ENCODE data around the gene CASP7.
A peak's percentile ranks its signal among the peaks of the same experiment; 100 is the strongest.

CASP7 gene

DNA sequence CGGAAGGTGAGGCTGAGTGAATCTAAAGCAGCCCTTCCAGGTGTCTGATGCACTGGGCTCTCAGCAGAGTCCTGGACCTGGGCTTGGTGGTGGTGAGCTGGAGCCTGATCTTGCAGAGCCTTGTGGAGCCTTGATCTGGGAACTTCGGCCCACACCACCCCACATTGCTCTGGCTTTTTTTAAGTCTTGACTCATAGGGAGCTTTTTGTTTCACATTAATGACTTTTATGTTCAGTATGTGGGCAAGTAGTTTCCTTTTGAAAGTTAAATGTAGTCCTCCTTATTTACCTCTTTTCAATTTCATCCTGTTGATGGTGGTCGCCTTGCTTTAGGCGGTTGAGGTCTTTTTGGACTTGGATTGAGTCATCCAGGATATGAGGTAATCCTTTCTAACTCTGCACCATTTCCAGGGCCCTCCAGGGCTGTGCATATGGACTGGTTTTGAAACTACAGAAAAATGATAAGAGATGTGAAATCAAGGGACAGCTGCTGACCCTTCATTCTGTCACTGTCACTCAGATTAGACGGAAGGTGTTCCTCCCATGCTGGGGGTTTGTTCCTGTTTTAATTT, 12.9 kb upstream of the CASP7 start:
- DNase-seq (ENCODE audit: low spot score): no peak

DNA sequence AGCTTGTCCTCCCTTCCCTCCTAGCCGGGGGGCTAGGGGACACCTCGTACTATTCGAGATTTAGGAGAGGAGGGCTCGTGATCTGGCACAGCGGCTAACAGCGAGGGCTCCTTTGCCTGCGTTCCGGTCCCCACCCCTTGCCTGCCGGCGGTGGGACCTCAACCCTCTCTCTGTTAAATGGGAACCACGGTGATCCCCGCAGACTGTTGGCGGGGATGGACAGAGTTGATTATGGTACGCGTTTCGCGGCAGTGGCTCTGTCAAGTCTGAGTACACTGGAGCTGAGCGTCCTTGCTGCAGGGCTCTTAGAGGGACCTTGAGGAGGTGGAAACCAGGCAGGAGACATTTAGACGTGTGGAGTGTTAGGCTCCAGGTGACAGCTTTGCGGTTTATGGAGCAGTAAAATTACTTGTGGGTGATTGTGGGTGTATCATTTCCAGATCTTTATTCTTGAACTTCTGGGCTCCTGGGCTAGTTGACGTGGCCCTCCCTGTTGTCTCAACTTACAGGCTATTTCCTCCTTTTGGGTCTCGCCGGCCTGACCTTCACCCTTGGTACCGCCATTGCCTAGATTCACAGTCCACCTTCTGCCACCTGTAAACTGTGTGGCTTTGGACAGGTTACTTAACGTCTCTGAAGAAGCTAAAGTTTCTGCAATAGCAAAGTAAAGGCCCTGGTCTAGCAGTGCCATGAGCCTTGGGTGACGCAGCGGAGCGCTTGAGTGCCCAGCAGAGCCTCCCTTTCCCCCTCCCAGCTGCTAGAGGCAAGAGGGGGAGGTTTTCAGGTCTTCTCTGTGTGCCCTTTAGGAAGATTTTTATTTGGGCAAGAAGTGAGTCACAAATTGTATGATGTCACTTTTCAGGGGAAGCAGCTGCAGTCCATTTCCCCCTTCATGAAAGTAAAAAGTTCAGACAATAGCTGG, 739 bp downstream of the CASP7 start:
- no peak for DNase-seq (ENCODE audit: low spot score)

DNA sequence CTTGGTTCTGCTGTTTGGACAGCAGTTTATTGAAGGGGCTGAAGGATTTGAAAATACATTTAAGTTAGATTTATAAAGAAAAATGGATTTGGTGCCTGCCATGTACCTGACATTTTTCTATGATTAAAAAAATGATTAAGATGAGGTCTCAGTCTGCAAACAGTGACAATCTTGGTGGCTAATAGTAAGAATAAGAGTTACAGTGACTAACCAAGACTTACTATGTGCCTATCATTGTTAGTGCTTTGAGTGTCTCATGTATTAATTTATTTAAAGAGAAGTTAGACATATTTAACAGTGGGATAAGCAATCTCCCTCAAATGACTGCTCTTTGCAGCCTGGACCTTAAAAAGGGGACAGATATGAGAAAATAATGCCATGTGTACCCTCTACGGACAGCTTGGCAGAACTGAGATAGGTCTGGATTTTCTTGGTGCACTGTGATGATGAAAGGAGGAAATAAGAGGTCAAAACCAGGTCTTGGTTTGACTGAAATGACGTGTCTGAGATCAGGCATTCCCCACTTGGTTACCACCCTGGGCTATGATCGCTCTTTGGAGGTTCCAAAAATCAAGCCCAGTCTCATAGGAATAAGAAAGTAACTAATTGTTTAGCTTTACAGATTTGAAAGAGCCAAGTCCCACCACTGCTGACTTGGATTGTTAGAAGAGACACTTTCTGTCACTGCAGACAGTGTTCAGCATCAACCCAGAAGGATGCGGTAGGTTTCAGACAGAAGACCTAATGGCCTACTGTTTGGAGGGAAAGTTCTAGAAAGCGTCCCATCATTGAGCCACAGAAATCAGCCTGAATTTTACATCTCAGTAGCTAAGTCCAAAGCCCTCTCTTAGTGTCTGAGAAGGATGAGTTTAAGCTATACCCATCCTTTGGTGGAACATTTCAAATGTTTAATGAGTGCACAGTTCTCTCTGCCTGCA, 2.1 kb downstream of the CASP7 start:
- no peak for DNase-seq (ENCODE audit: low spot score)

DNA sequence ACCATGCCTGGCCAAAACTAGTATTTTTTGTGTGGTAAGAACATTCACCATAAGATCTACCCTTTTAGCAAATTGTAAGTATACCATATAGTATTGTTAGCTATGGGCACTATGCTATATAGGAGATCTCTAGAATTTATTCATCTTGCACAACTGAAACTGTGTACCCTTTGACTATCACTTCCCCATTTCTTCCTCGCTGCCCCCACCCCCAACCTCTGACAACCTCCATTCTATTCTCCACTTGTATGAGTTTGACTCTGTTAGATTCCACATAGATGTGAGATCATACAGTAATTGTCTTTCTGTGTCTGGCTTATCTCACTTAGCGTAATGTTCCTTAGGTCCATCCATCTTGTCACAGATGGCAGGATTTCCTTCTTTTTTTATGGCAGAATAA, 3.6 kb downstream of the CASP7 start:
- no peak for DNase-seq (ENCODE audit: low spot score)

DNA sequence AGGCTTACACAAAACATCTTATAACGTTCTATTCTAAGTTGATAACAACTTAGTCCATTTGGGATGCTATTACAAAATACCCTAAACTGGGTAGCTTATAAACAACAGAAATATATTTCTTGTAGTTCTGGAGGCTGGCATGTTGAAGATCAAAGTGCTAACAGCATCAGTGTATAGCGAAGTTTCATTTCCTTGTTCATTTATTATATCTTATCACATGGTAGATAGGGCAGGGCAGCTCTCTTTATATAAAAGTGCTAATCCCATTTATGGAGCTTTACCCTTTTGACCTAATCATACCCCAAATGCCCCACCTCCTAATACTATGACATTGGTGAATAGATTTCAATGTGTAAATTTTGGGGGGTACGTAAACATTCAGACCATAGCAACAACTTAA, 6.3 kb downstream of the CASP7 start:
- no peak for DNase-seq (ENCODE audit: low spot score)

DNA sequence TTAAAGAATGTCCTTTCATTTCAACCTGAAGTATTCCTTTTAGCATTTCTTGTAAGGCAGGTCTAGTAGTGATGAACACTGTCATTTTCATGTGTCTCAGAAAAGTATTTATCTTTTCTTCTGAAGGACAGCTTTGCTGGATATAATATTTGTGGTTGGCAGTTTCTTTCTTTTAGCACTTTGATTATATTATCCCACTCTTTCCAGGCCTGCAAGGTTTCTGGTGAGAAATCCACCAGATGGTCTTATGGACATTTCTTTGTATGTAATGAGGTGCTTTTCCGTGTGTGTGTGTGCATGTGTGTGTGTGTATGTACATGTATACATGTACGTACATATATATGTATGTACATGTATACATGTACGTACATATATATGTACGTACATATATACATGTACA, 7.3 kb downstream of the CASP7 start:
- no peak for DNase-seq (ENCODE audit: low spot score)

DNA sequence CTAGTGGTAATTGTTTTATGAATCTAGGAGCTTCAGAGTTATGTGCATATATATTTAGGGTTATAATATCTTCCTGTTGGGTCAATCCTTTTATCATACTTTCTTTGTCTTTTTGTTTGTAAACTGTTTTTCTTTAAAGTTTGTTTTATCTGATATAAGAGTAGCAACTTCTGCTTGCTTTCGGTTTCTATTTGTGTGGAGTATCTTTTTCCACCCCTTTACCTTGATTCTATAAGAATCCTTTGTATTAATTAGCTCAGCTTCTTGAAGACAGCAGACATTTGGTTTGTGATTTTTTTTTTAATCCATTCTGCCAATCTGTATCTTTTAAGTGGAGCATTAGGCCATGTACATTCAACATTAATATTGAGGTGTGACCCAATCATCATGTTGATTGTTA, 9.3 kb downstream of the CASP7 start:
- no peak for DNase-seq (ENCODE audit: low spot score)

DNA sequence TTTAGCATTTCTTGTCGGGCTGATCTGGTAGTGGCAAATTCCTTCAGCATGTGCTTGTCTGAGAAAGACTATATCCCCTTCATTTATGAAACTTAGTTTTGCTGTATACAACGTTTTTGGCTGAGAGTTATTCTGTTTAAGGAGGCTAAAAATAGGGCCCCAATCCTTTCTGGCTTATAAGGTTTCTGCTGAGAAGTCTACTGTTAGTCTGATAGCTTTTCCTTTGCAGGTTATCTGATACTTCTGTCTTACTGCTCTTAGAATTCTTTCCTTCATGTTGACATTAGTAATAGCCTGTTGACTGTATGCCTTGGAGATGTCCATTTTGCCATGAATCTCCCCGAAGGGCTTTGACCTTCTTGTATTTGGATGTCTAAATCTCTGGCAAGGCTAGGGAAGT, 9.9 kb downstream of the CASP7 start:
- no peak for DNase-seq (ENCODE audit: low spot score)

DNA sequence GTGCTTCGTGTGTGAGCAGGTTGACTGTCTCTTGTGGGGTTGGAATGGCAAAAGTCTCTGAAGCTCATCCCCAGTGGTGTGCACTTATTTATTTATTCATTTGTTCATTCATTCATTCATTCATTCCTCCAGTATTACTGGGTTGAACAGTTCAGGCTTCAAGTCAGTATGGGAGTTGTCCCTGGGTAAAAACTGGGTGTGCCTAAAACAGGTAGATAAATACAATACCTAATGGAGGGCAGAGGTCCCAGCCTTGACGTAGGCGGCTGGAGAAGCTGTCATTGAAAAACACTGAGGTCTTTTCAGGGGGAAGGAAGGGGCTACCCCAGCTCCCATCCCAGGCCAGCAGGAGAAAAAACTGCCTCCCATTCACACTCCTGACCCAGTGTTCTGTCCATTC, 11.0 kb downstream of the CASP7 start:
- DNase-seq (ENCODE audit: low spot score): no peak

DNA sequence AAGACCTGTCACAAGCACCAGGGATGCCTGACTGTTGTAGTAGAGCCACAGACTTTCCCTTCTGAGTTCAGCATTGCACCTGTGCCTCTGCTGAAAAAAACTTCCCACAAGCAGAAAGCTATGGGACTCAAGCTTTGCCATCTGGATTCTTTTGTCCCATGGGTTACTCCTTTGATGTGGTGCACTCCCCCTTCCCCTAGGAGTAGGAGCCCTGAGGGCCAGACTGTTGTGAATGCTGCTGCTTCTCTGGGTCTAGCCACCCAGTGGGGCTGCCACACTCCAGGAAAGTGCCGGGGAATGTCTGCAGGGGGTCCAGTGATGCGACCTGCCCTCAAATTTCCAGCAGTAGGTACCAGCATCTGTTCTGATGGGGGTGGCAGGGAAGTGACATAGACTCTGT, 11.7 kb downstream of the CASP7 start:
- no peak for DNase-seq (ENCODE audit: low spot score)

DNA sequence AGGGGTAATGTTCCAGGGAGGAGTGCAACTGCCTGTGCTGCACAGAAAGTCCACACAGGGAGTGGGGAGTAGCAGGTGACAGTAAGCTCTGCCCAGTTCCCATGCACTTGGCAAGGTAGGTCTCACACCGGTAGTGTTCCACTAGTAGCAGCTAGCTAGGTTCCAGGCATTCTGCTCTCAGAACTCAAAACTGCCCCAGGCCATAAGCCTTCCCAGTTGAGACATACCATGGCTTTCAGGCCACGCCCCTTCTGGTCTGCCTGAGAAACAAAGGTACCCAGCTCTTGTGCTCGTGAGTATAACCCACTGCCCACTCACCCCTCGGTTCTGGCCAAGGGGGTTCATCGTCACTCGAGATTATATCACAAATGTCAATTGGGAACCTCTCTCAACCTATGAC, 12.6 kb downstream of the CASP7 start:
- no peak for DNase-seq (ENCODE audit: low spot score)

DNA sequence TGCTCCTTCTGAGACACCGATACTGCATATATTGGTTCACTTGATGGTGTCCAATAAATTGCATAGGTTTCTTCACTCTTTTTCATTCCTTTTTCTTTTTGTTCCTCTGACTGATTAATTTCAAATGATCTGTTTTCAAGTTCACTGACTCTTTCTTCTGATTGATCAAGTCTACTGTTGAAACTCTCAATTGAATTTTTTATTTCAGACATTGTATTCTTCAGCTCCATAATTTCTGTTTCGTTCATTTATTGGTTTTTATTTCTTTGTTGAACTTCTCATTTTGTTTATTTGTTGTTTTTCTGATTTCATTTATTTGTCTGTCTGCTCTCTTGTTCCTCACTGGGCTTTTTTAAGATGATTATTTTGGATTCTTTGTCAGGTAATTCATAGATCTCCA, 13.6 kb downstream of the CASP7 start:
- DNase-seq (ENCODE audit: low spot score): no peak

DNA sequence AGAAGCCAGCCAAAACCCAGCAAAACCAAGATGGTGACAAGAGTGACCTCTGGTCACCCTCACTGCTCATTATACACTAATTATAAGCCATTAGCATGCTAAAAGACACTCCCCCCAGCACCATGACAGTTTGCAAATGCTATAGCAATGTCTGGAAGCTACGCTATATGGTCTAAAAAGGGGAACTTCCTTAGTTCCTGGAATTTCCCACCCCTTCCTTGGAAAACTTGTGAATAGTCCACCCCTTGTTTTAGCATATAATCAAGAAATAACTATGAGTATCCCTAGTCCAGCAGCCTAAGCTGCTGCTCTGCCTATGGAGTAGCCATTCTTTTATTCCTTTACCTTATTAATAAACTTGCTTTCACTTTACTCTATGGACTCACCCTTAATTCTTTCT, 16.0 kb downstream of the CASP7 start:
- DNase-seq (ENCODE audit: low spot score): no peak

DNA sequence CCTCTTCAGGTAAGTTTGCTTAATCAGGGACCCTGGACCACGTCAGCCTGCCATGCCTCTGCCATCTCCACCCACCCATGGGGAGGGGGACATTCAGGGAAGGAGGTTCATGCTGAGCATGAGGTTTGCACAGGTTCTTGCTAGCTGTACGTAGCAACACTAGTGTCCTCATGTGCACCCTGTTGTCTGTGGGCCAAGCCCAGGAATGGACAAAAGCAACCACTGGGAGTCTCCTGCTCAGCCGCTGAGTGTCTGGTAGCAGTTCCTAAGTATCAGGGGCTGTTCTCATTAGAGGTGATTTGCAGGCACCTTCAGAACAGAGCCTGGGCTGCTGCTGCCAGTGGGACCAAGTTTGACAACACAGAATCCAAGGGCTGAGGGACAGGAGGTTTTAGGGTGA, 17.9 kb downstream of the CASP7 start:
- no peak for DNase-seq (ENCODE audit: low spot score)

DNA sequence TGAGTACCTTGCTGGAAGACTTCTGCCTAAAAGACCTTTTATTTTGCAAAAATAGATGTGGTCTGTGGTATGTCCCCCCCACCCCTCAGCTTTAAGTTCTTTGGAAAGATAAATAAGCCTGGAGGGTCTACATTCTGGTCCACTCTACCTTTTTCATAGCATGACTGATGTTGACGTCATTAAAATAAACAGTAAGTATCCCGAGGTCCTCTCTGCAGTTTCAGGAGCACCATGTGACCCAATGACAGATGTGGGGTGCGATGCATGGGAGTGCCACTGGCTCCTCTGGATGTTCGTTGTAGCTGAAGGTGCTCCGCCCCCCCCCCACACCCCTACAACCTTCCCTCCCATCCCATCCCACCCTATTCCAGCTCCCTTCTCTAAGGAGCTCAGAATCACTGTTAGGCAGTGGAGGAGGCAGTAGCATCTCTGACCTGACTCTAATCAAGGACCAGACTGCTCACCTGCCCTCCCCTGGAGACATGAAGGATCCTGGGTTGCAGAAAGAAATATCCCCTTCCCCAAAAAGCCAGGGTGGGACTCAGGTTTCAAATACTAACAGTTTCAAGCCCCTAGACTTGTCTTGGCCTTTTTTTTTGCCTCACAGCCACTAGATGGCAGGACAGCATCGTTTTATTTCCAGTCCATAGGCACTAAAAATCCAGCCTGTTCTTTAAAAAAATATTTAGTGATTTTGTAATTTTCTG, 25.1 kb downstream of the CASP7 start:
- peak; percentile 4 for DNase-seq (ENCODE audit: low spot score)

DNA sequence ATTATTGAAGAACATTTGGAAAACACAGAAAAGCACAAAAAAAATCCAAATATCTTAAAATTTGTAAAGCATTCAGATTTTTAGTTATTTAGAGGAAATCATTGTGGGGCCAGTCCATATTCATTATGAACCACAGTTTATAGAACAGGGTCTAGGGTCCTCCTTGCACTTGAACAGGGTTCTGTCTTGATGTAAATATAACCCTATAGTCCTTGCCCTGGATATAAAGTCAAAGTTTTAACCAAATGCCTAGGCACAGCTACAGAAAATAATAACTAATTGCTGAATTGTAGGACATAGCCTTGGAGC, 25.6 kb downstream of the CASP7 start:
- no peak for DNase-seq (ENCODE audit: low spot score)

DNA sequence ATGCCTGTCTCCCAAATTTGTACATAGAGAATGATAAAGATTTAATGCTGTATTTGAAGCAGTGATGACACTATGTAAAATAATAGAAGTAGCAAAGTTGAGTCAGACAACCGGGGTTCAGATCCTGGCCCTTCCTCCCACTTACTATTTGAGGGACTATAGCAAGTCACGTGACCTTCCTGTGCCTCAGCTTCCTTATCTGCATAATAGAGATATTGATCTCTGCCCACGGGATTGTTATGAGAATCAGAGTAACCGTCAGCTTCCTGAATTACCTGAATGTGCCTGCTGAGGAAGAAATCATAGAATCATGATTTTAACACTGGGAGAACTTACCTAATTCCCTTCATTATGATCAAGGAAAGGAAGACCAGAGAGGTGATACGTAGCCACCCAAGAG, 26.9 kb downstream of the CASP7 start:
- no peak for DNase-seq (ENCODE audit: low spot score)

DNA sequence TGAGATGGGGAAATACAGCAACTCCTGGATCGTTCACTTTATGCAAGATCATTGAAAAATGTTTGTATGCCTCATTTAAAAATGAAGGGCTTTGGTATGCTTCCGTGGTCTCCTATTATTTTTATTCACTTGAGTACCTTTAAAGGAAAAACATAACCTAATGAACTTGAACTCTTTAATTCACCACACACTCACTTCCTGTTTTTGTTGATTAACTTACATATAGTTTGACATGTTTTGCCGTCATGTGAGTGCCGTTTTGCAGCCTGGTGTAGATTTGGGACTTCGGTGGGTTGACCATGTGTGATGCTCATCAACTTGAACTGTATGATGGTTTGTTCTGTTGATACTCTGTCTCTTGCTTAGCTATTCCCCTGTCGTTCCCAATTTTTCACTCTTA, 28.9 kb downstream of the CASP7 start:
- no peak for DNase-seq (ENCODE audit: low spot score)

DNA sequence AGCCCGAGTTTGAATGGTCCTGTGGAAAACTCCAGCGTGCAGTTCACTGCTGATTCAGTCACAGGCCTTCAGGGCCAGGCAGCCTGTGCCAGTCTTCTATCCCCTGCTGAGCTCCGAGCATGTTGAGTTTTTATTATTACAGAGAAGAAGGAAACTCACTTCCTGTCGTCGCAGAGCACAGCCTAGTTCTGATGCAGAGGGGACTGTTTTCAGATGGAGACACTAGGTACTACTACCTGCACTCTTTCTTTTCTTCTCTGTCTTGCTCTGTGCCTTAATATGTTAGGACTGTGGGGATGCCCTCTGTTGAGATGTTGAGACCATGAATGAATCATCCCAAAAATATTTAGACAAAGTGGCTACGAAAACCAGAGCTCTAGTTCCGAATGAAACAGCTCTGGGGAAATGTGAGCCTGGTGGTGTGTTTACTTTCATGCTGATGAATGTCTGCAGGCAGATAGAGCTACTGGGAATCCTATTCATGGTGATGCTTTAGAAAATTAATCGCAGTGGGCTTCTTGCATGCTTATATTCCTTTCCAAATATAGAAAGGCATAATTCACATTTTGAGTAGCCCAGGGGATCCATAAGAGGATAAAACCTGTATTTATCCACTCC, 29.6 kb downstream of the CASP7 start:
- no peak for DNase-seq (ENCODE audit: low spot score)

DNA sequence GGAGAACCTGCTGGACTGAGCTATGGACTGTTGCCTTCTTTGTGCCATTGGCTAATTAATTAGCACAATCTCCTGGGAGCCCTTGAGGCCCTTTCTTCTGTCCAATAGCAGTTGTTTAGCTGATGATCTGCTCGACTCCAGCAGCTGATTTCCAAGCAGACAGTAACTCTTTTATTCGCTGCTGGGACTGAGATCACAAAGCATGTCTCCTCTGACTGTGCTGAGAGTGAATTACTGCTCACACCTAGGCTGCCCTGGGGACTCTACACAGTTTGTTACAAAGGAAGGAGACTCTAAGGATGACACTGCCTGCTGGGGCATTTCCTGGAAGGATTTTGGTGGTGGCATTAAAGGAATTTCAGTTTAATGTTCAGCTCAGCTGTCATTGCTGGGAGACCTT, 31.4 kb downstream of the CASP7 start:
- DNase-seq (ENCODE audit: low spot score): peak; percentile 58

DNA sequence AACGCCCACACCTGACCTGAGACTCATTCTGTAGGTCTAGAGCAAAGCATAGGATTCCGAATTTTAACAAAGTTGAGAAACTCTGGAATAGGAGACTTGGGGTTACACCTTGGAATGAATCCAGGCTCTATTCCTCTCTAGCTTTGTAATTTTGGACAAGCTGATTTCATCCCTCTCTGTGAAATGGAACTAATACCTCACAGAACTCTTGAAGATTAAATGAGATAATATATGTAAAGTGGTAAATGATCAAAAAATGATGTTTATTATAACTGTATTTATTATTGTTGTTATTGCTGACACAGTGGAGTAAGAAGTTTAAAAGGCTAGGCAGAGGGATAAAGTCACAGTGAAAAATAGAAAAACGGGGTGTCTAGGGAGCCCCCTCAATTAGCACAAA, 32.3 kb downstream of the CASP7 start:
- DNase-seq (ENCODE audit: low spot score): no peak
